SK-N-SH (cell line): ENCODE measurements around the gene PROSER2. TPM values are rescaled to one million over a fixed set of nuclear protein-coding genes. Genes with fewer than 3 reads are reported as not detected.

Experiments
- CTCF ChIA-PET: fragments of 300-600, 350-600 bp; formaldehyde crosslinking; extraction: SDS; loops from one replicate; lab custom pipeline; 2021; lab: Yijun Ruan, JAX
- POLR2A ChIA-PET: fragments of 350-600 bp; sonication (Branson Sonifier 250); formaldehyde crosslinking; extraction: SDS; loops from one replicate; lab custom pipeline; 2020; ENCODE audit warnings: antibody characterized with exemption, inconsistent platforms; lab: Yijun Ruan, JAX
- DNase-seq: peaks from one replicate; pipeline ENCODE4 v3.0.0; 2012
- H2AFZ ChIP-seq: fragments of 200-600 bp; sonication (generic); 2 replicates; pipeline ENCODE4 v1.8.1; 2016; ENCODE audit warnings: antibody characterized with exemption, mild to moderate bottlenecking, low read depth
- H3F3A ChIP-seq: fragments of 200-600 bp; sonication (generic); replicated peaks from 2 replicates; pipeline ENCODE3; 2016; ENCODE audit warnings: antibody characterized with exemption, mild to moderate bottlenecking; ENCODE audit not compliant: insufficient read depth
- H3K27ac ChIP-seq, 2 experiments: fragments of 200-500 bp in 1 of 2; fragments of 200-600 bp in 1 of 2; sonication (Bioruptor generic) in 1 of 2; sonication (generic), shearing (Covaris generic) in 1 of 2; 2 replicates each; pipeline versions ENCODE4 v1.5.1 to v1.6.1; 2014 to 2016; ENCODE audit warnings: low read depth in 2 of 2, inconsistent platforms in 1 of 2, low read length in 1 of 2, mild to moderate bottlenecking in 1 of 2, mixed read lengths in 1 of 2
- H3K27me3 ChIP-seq: fragments of 200-600 bp; sonication (generic), shearing (Covaris generic); 2 replicates; pipeline ENCODE4 v1.6.1; 2016; ENCODE audit warnings: mixed run types; ENCODE audit not compliant: insufficient read depth
- H3K36me3 ChIP-seq, 2 experiments: fragments of 200-500 bp in 1 of 2; fragments of 200-600 bp in 1 of 2; sonication (Bioruptor generic) in 1 of 2; sonication (generic) in 1 of 2; replicated peaks in 1 of 2; 2 replicates each; pipeline versions ENCODE3 to v1.5.1; 2014 to 2016; ENCODE audit warnings: low read length in 1 of 2, mild to moderate bottlenecking in 1 of 2; ENCODE audit not compliant: insufficient read depth in 2 of 2, control insufficient read depth in 1 of 2
- H3K4me1 ChIP-seq, 2 experiments: fragments of 200-500 bp in 1 of 2; fragments of 200-600 bp in 1 of 2; sonication (Bioruptor generic) in 1 of 2; sonication (generic), shearing (Covaris generic) in 1 of 2; 2 replicates each; pipeline versions ENCODE4 v1.5.1 to v1.6.1; 2014 to 2016; ENCODE audit warnings: low read depth in 1 of 2, low read length in 1 of 2, mixed run types in 1 of 2; ENCODE audit not compliant: insufficient read depth in 2 of 2, control insufficient read depth in 1 of 2
- H3K4me2 ChIP-seq: fragments of 200-600 bp; sonication (generic), shearing (Covaris generic); 2 replicates; pipeline ENCODE4 v1.6.1; 2017; ENCODE audit warnings: mixed run types
- H3K4me3 ChIP-seq, 2 experiments: fragments of 200-500 bp in 1 of 2; fragments of 200-600 bp in 1 of 2; sonication (Bioruptor generic) in 1 of 2; sonication (generic), shearing (Covaris generic) in 1 of 2; 2 replicates each; pipeline versions ENCODE4 v1.5.1 to v1.8.1; 2014 to 2016; ENCODE audit warnings: low read depth in 2 of 2, inconsistent platforms in 1 of 2, low read length in 1 of 2, mild to moderate bottlenecking in 1 of 2, mixed read lengths in 1 of 2, moderate library complexity in 1 of 2
- H3K79me2 ChIP-seq: fragments of 200-600 bp; sonication (generic); 2 replicates; pipeline ENCODE4 v1.8.1; 2017; ENCODE audit warnings: mild to moderate bottlenecking; ENCODE audit not compliant: insufficient read depth
- H3K9ac ChIP-seq: fragments of 200-600 bp; sonication (generic); 2 replicates; pipeline ENCODE4 v1.6.1; 2017; ENCODE audit warnings: mixed run types
- H3K9me2 ChIP-seq: fragments of 200-600 bp; sonication (generic); 2 replicates; pipeline ENCODE4 v1.6.1; 2017; ENCODE audit warnings: mixed run types
- H3K9me3 ChIP-seq: fragments of 200-600 bp; sonication (generic); 2 replicates; pipeline ENCODE4 v1.6.1; 2017; ENCODE audit warnings: mixed run types, mild to moderate bottlenecking, moderate library complexity
- H4K20me1 ChIP-seq: fragments of 200-600 bp; sonication (generic); 2 replicates; pipeline ENCODE4 v1.6.1; 2017; ENCODE audit warnings: mild to moderate bottlenecking, mixed run types; ENCODE audit not compliant: insufficient read depth
- ELF1 ChIP-seq: IDR thresholded peaks from 2 replicates; pipeline ENCODE4 v1.4.0; 2012
- FOSL2 ChIP-seq: IDR thresholded peaks from 2 replicates; pipeline ENCODE4 v1.4.0; 2012; ENCODE audit warnings: low read depth, mild to moderate bottlenecking, moderate library complexity, borderline replicate concordance
- FOXJ3 ChIP-seq: sonication (generic); formaldehyde crosslinking; IDR thresholded peaks from 2 replicates; pipeline ENCODE4 v1.5.1; 2020; ENCODE audit warnings: mild to moderate bottlenecking, missing genetic modification reagents
- FOXM1 ChIP-seq: IDR thresholded peaks from 2 replicates; pipeline ENCODE4 v1.4.0; 2012; ENCODE audit warnings: low read depth, mild to moderate bottlenecking
- GATA2 ChIP-seq: sonication (generic); formaldehyde crosslinking; IDR thresholded peaks from 2 replicates; pipeline ENCODE4 v1.5.0; 2020; ENCODE audit warnings: mild to moderate bottlenecking, missing genetic modification reagents
- JUND ChIP-seq: IDR thresholded peaks from 2 replicates; pipeline ENCODE4 v1.4.0; 2012
- MXI1 ChIP-seq: IDR thresholded peaks from 2 replicates; pipeline ENCODE4 v1.6.1; 2012; ENCODE audit warnings: mild to moderate bottlenecking, low read depth, low read length, improper control_type of control experiment
- NFIC ChIP-seq: IDR thresholded peaks from 2 replicates; pipeline ENCODE4 v1.4.0; 2012; ENCODE audit warnings: borderline replicate concordance
- NRF1 ChIP-seq: IDR thresholded peaks from 2 replicates; pipeline ENCODE4 v1.6.1; 2012; ENCODE audit warnings: low read depth, mild to moderate bottlenecking, low read length
- POLR2AphosphoS5 ChIP-seq: IDR thresholded peaks from 2 replicates; pipeline ENCODE4 v1.6.1; 2012; ENCODE audit warnings: low read depth, low read length
- RAD21 ChIP-seq: IDR thresholded peaks from 2 replicates; pipeline ENCODE4 v1.6.1; 2012; ENCODE audit warnings: mild to moderate bottlenecking, low read length
- RCOR1 ChIP-seq: fragments of 150-350 bp; IDR thresholded peaks from 2 replicates; pipeline ENCODE4 v1.6.1; 2017; ENCODE audit warnings: antibody characterized with exemption, low read length
- TCF12 ChIP-seq: IDR thresholded peaks from 2 replicates; pipeline ENCODE4 v1.4.0; 2012
- WGBS: methylation state at CpG from one replicate; pipeline ENCODE4 v1.1.6; 2017; ENCODE audit warnings: low lambda C conversion rate; 5-methylcytosine and 5-hydroxymethylcytosine counted together
- polyA plus RNA-seq, 3 experiments: library from polyadenylated mRNA; depleted of rRNA; stranded (reverse); fragments of >200 nt; gene quantifications; 2 replicates each; pipeline ENCODE4 v1.2.3, GENCODE V29; 2012
- TF ChIP-seq, protein P1 (sequence below): fragments of 150-350 bp; IDR thresholded peaks from 2 replicates; pipeline ENCODE4 v1.6.1; 2017; ENCODE audit warnings: antibody characterized with exemption, low read length, low read depth, borderline replicate concordance
- TF ChIP-seq, protein P2 (sequence below): IDR thresholded peaks from 2 replicates; pipeline ENCODE4 v1.4.0; 2012; ENCODE audit warnings: low read depth, borderline replicate concordance
- TF ChIP-seq, protein P3 (sequence below): IDR thresholded peaks from 2 replicates; pipeline ENCODE4 v1.4.0; 2012; ENCODE audit warnings: low read depth
- TF ChIP-seq, protein P4 (sequence below): IDR thresholded peaks from 2 replicates; pipeline ENCODE4 v1.4.0; 2012; ENCODE audit warnings: low read depth, borderline replicate concordance
- TF ChIP-seq, protein P5 (sequence below): fragments of 200-600 bp; sonication (generic); IDR thresholded peaks from 2 replicates; pipeline ENCODE4 v1.6.1; 2017; ENCODE audit warnings: antibody characterized with exemption, mild to moderate bottlenecking, moderate library complexity
- TF ChIP-seq, protein P6 (sequence below): fragments of 150-350 bp; IDR thresholded peaks from 2 replicates; pipeline ENCODE4 v1.6.1; 2016; ENCODE audit warnings: mild to moderate bottlenecking, low read depth, low read length

Gene PROSER2
- polyA plus RNA-seq, 1 of the 3 experiments (the other 2 are of a cell fraction) = 0.95 TPM

DNA sequence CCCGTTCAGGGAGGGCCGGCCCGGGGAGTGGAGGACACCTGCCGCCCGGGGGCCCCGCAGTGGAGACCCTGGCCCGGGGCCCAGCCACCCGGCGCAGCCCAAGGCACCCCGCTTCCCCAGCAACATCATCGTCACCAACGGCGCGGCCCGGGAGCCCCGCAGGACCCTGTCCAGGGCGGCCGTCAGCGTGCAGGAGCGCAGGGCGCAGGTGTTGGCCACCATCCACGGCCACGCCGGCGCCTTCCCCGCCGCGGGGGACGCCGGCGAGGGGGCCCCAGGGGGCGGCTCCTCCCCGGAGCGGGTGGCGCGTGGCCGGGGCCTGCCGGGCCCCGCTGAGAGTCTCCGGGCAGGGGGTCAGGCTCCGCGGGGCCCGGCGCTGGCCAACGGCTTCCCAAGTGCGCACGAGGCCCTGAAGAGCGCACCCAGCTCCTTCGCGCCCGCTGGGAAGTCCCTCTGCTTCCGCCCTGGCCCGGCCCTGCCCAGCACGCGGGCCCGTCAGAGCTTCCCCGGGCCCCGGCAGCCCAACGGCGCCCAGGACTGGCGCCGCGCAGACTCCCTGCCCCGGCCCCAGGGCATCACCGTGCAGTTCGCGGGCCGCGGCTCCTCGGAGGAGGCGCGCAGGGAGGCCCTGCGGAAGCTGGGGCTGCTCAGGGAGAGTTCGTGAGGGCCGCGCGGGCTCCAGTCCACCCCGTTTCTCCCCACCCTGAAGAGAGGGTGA is 46.7 kb downstream of the PROSER2 start:
- Histone ChIP-seq H3K9me2 (no peaks in the 10 kb centered on the region), H3K9ac (no peak overlapping the region), H3K79me2 (no peaks in the 10 kb centered on the region), H3K9me3 (no peaks in the 10 kb centered on the region), H3K4me1 (peaks cover 0 to 3% of the 10 kb centered on the region in 2 experiments; a peak in 1 of 4 replicates), H3K27me3 (no peaks in the 10 kb centered on the region), H3F3A (no peaks in the 10 kb centered on the region), H3K4me3 (peak overlapping the region in 1 of 2 experiments; percentile 9; a peak in 2 of 4 replicates), H3K27ac (no peak overlapping the region), H3K4me2 (no peak overlapping the region), H2AFZ (no peak overlapping the region), H4K20me1 (no peaks in the 10 kb centered on the region), H3K36me3 (no peaks in the 10 kb centered on the region)
- DNase-seq = peak; percentile 81
- WGBS = 45% methylated on average over 22 of the region's 78 CpGs
- CTCF ChIA-PET = interaction anchor here (1.2 kb wide), 1 partner anchor 117 kb away, joined by 5 read pairs; no protein-coding TSS in a partner anchor
- TF ChIP-seq, protein P1, sequence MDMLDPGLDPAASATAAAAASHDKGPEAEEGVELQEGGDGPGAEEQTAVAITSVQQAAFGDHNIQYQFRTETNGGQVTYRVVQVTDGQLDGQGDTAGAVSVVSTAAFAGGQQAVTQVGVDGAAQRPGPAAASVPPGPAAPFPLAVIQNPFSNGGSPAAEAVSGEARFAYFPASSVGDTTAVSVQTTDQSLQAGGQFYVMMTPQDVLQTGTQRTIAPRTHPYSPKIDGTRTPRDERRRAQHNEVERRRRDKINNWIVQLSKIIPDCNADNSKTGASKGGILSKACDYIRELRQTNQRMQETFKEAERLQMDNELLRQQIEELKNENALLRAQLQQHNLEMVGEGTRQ = no peak
- no peak for TF ChIP-seq FOXJ3 (CRISPR knock-in tag)
- no peak for TF ChIP-seq MXI1
- no peak for TF ChIP-seq JUND
- TF ChIP-seq, protein P2, sequence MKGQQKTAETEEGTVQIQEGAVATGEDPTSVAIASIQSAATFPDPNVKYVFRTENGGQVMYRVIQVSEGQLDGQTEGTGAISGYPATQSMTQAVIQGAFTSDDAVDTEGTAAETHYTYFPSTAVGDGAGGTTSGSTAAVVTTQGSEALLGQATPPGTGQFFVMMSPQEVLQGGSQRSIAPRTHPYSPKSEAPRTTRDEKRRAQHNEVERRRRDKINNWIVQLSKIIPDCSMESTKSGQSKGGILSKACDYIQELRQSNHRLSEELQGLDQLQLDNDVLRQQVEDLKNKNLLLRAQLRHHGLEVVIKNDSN = no peak
- no peak for TF ChIP-seq FOSL2
- no peak for TF ChIP-seq RAD21
- POLR2A ChIA-PET = no interaction called here

DNA sequence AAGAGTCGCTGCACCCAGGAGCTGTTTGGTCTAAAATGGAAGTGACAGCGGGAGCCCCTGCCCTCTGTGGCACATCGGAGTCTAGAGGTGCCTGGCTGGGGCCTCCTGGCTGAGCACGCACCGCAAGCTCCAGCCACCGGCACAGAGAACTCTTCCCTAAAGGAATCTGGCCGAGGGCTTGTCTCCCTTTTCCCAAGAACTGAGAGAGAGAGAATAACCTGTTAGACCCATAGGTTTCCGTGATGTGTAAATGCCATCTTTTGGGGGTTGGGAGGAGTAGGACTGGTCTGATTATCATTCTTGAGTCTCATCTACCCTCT is 47.3 kb downstream of the PROSER2 start:
- ChIA-PET POLR2A (no interaction called here), CTCF (interaction anchor here (1.2 kb wide), 1 partner anchor 116 kb away, joined by 5 read pairs; no protein-coding TSS in a partner anchor)
- H3K9me2 ChIP-seq = no peaks in the 10 kb centered on the region
- no peaks in the 10 kb centered on the region for H3F3A ChIP-seq
- no peaks in the 10 kb centered on the region for H3K27me3 ChIP-seq
- H3K4me3 ChIP-seq = no peak overlapping the region
- 86% methylated on average over 5 of the region's 8 CpGs for WGBS
- no peaks in the 10 kb centered on the region for H3K9me3 ChIP-seq
- H3K4me2 ChIP-seq = no peak overlapping the region
- H3K27ac ChIP-seq = no peak overlapping the region
- H2AFZ ChIP-seq = no peak overlapping the region
- H4K20me1 ChIP-seq = no peaks in the 10 kb centered on the region
- H3K9ac ChIP-seq = no peak overlapping the region
- no peak for DNase-seq
- no peaks in the 10 kb centered on the region for H3K36me3 ChIP-seq
- peaks cover 0 to 5% of the 10 kb centered on the region in 2 experiments; a peak in 2 of 4 replicates for H3K4me1 ChIP-seq
- H3K79me2 ChIP-seq = no peaks in the 10 kb centered on the region
- TF ChIP-seq, protein P2 = no peak
- no peak for TF ChIP-seq JUND
- no peak for TF ChIP-seq POLR2AphosphoS5
- TF ChIP-seq, protein P3, sequence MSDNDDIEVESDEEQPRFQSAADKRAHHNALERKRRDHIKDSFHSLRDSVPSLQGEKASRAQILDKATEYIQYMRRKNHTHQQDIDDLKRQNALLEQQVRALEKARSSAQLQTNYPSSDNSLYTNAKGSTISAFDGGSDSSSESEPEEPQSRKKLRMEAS = no peak
- TF ChIP-seq NRF1 = no peak
- TF ChIP-seq, protein P4, sequence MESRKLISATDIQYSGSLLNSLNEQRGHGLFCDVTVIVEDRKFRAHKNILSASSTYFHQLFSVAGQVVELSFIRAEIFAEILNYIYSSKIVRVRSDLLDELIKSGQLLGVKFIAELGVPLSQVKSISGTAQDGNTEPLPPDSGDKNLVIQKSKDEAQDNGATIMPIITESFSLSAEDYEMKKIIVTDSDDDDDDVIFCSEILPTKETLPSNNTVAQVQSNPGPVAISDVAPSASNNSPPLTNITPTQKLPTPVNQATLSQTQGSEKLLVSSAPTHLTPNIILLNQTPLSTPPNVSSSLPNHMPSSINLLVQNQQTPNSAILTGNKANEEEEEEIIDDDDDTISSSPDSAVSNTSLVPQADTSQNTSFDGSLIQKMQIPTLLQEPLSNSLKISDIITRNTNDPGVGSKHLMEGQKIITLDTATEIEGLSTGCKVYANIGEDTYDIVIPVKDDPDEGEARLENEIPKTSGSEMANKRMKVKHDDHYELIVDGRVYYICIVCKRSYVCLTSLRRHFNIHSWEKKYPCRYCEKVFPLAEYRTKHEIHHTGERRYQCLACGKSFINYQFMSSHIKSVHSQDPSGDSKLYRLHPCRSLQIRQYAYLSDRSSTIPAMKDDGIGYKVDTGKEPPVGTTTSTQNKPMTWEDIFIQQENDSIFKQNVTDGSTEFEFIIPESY = no peak
- TF ChIP-seq, protein P5, sequence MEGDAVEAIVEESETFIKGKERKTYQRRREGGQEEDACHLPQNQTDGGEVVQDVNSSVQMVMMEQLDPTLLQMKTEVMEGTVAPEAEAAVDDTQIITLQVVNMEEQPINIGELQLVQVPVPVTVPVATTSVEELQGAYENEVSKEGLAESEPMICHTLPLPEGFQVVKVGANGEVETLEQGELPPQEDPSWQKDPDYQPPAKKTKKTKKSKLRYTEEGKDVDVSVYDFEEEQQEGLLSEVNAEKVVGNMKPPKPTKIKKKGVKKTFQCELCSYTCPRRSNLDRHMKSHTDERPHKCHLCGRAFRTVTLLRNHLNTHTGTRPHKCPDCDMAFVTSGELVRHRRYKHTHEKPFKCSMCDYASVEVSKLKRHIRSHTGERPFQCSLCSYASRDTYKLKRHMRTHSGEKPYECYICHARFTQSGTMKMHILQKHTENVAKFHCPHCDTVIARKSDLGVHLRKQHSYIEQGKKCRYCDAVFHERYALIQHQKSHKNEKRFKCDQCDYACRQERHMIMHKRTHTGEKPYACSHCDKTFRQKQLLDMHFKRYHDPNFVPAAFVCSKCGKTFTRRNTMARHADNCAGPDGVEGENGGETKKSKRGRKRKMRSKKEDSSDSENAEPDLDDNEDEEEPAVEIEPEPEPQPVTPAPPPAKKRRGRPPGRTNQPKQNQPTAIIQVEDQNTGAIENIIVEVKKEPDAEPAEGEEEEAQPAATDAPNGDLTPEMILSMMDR = no peak
- TF ChIP-seq ELF1 = no peak
- TF ChIP-seq GATA2 (CRISPR knock-in tag) = no peak
- TF ChIP-seq RCOR1 = no peak
- TF ChIP-seq FOSL2 = no peak
- TF ChIP-seq FOXM1 = no peak
- TF ChIP-seq NFIC = no peak
- TF ChIP-seq, protein P6, sequence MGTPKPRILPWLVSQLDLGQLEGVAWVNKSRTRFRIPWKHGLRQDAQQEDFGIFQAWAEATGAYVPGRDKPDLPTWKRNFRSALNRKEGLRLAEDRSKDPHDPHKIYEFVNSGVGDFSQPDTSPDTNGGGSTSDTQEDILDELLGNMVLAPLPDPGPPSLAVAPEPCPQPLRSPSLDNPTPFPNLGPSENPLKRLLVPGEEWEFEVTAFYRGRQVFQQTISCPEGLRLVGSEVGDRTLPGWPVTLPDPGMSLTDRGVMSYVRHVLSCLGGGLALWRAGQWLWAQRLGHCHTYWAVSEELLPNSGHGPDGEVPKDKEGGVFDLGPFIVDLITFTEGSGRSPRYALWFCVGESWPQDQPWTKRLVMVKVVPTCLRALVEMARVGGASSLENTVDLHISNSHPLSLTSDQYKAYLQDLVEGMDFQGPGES = no peak
- no peak for TF ChIP-seq TCF12
